ENCODE measurements around the gene HEYL. TPM values are rescaled to one million over a fixed set of nuclear protein-coding genes. Genes with fewer than 3 reads are reported as not detected.

The HEYL gene
- total and polyA plus RNA-seq, 8 donors: 0.45 to 6.0 (median 3.4) TPM; not detected in 1

DNA sequence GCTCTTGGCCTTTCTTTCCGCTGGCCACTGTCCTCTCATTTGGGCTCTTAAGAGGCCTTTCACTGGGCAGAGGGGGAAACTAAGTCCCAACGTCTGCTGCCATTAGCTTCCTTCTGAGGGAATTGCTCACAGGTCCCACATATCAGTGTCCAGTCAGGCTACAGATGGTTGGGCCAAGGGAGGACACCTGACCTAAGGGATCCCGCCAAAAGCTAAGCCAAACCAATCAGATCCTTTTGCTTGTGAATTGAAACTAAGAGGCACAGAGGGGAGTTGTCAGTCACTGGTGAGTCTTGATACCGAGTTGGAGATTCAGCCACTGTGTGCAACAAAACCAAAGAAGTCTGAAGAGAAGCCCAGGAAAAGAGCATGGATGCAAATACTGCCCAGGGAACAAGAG lies 38.2 kb upstream of the HEYL start:
- WGBS, 5 donors: 72 to 83% (median 79%) methylated on average over 4 of the region's 4 CpGs
- no peaks in the 10 kb centered on the region for H3K9me3 ChIP-seq

DNA sequence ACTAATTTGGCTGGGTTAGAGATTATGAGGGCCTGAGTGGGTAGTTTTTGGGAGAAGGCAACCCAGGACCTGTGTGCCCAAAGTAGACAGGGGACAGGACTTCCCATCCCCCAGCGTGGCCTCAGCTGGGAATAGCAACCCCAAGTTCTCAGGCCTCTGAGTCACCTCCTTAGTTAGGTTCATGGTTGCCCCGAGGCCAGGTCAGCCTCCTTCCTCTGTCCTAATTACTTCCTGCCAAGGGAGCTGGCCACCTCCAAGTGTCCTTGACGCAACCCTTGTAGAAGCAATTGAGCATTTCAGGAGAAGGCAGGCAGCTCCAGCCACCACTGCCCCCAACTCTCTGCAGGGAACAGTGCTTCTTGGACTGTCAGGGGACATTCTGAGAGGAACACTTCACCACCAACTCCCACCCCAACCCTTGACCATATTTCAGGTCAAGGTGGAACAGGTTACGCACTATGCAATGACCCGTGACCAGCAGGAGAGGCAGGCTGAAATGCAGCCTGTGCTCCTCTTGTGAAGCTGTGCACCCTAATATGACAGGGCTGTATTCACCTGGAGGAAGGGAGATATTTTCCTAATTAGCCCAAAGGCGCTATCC lies 37.6 kb upstream of the HEYL start:
- Histone ChIP-seq H3K4me3 (no peak overlapping the region), H3K27ac (no peak overlapping the region), H3K36me3 (no peaks in the 10 kb centered on the region), H3K4me1 (peaks cover 5 to 7% (median 6%) of the 10 kb centered on the region in 4 donors), H3K27me3 (peaks cover 0 to 46% (median 12%) of the 10 kb centered on the region in 3 donors), H3K9me3 (no peaks in the 10 kb centered on the region)
- DNase-seq: no peak
- WGBS, 5 donors: 74 to 85% (median 84%) methylated on average over 6 of the region's 6 CpGs
- TF ChIP-seq, protein P1, sequence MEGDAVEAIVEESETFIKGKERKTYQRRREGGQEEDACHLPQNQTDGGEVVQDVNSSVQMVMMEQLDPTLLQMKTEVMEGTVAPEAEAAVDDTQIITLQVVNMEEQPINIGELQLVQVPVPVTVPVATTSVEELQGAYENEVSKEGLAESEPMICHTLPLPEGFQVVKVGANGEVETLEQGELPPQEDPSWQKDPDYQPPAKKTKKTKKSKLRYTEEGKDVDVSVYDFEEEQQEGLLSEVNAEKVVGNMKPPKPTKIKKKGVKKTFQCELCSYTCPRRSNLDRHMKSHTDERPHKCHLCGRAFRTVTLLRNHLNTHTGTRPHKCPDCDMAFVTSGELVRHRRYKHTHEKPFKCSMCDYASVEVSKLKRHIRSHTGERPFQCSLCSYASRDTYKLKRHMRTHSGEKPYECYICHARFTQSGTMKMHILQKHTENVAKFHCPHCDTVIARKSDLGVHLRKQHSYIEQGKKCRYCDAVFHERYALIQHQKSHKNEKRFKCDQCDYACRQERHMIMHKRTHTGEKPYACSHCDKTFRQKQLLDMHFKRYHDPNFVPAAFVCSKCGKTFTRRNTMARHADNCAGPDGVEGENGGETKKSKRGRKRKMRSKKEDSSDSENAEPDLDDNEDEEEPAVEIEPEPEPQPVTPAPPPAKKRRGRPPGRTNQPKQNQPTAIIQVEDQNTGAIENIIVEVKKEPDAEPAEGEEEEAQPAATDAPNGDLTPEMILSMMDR (IDR thresholded peaks at IDR 0.05): no peak
- TF ChIP-seq POLR2A (IDR thresholded peaks at IDR 0.05) (no peak), EP300 (IDR thresholded peaks at IDR 0.05) (no peak), POLR2AphosphoS5 (IDR thresholded peaks at IDR 0.05) (no peak)
- intact Hi-C loops (cut with DNase I; ENCODE audit: low total_unique reads): no loop called here

More for the DNA sequence above, 38.2 kb upstream of the HEYL start:
- no peaks in the 10 kb centered on the region for H3K36me3 ChIP-seq
- no peak for DNase-seq
- H3K27ac ChIP-seq: no peak overlapping the region
- peaks cover 0 to 1% (median under 1%) of the 10 kb centered on the region in 4 donors for H3K4me1 ChIP-seq
- TF ChIP-seq POLR2A (IDR thresholded peaks at IDR 0.05) (no peak), EP300 (IDR thresholded peaks at IDR 0.05) (no peak), POLR2AphosphoS5 (IDR thresholded peaks at IDR 0.05) (no peak)
- TF ChIP-seq, protein P1 (IDR thresholded peaks at IDR 0.05): no peak
- H3K4me3 ChIP-seq: no peak overlapping the region
- H3K27me3 ChIP-seq: peaks cover 0 to 46% (median 12%) of the 10 kb centered on the region in 3 donors
- intact Hi-C loops (cut with DNase I; ENCODE audit: low total_unique reads): no loop called here

DNA sequence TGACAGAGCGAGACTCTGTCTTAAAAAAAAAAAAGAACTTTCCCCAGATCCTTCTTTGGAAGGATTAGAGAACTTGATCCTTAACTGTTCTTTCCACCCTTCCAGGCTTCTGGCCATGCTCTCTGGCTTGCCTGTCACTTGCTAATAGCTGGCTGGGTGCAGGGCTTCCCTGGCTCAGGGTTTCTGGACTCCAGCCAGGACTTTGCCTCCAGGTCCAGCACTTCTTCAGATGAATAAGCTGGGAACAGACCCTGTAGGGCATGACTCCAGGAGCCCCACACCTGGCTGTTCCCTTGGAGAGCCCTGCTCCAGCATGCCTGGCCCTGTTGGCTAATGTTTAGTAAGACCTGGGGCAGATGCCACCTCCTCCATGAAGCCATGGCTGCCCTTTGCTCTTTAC lies 35.8 kb upstream of the HEYL start:
- Histone ChIP-seq H3K36me3 (no peaks in the 10 kb centered on the region), H3K27ac (no peak overlapping the region), H3K9me3 (no peaks in the 10 kb centered on the region), H3K4me3 (no peak overlapping the region), H3K27me3 (peaks cover 0 to 52% (median 20%) of the 10 kb centered on the region in 3 donors), H3K4me1 (peaks cover 14 to 20% (median 17%) of the 10 kb centered on the region in 4 donors)
- TF ChIP-seq POLR2AphosphoS5 (IDR thresholded peaks at IDR 0.05): no peak
- TF ChIP-seq POLR2A (IDR thresholded peaks at IDR 0.05): no peak
- no peak for TF ChIP-seq EP300 (IDR thresholded peaks at IDR 0.05)
- TF ChIP-seq, protein P1 (IDR thresholded peaks at IDR 0.05): no peak
- intact Hi-C loops (cut with DNase I; ENCODE audit: low total_unique reads): no loop called here
- 67 to 96% (median 90%) methylated on average over 1 of the region's 1 CpG for WGBS, 5 donors
- no peak for DNase-seq

DNA sequence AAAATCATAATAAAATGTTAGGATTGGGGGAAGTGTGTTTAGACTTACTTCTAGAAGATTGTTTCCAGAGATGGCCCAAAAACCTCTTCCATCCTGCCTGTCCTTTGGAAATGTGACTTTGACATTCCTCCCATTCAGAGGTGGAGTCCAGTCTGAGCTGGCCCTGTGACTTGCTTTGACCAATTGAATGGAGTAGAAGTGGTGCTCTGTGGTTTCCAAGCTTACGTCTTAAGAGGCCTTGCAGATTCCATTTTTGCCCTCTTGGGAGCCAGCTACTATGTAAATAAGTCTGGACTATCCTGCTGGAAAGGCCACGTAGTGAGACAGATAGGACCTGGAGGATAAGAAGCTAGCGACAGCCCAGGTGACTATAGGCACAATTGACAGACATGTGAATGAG lies 33.8 kb upstream of the HEYL start:
- Histone ChIP-seq H3K4me1 (peaks cover 14 to 20% (median 17%) of the 10 kb centered on the region in 4 donors), H3K9me3 (no peaks in the 10 kb centered on the region), H3K36me3 (no peaks in the 10 kb centered on the region), H3K4me3 (no peak overlapping the region), H3K27me3 (peaks cover 0 to 62% (median 20%) of the 10 kb centered on the region in 3 donors), H3K27ac (no peak overlapping the region)
- intact Hi-C loops (cut with DNase I; ENCODE audit: low total_unique reads): no loop called here
- 68 to 88% (median 81%) methylated on average over 3 of the region's 3 CpGs for WGBS, 5 donors
- TF ChIP-seq POLR2AphosphoS5 (IDR thresholded peaks at IDR 0.05): no peak
- no peak for TF ChIP-seq POLR2A (IDR thresholded peaks at IDR 0.05)
- no peak for TF ChIP-seq EP300 (IDR thresholded peaks at IDR 0.05)
- TF ChIP-seq, protein P1 (IDR thresholded peaks at IDR 0.05): no peak
- no peak for DNase-seq
